Breast epithelium (tissue), 4 donors: ENCODE measurements around the gene RIMBP2. TPM values are rescaled to one million over a fixed set of nuclear protein-coding genes. Genes with fewer than 3 reads are reported as not detected.
A peak's percentile ranks its signal among the peaks of the same experiment; 100 is the strongest.

Experiments
- DNase-seq, 2 donors: peaks; one replicate each; pipeline ENCODE4 v3.0.0-alpha.2; 2019; ENCODE audit warnings: low spot score in 2 of 2
- H3K27ac ChIP-seq, 2 donors: fragments of 200-600 bp; sonication (generic) in 1 of 2; one replicate each; pipeline ENCODE4 v1.5.1; 2016 to 2019; ENCODE audit warnings: mild to moderate bottlenecking in 1 of 2
- H3K27me3 ChIP-seq, 2 donors: fragments of 200-600 bp; sonication (generic) in 1 of 2; one replicate each; pipeline versions ENCODE4 v1.5.1 to v1.6.0; 2017 to 2019; ENCODE audit warnings: control low read depth in 1 of 2, mild to moderate bottlenecking in 1 of 2
- H3K36me3 ChIP-seq: fragments of 200-600 bp; one replicate; pipeline ENCODE4 v1.5.1; 2019
- H3K4me1 ChIP-seq, 2 donors: fragments of 200-600 bp; sonication (generic); one replicate each; pipeline ENCODE4 v1.5.1; 2016 to 2019; ENCODE audit warnings: control low read depth in 1 of 2
- H3K4me3 ChIP-seq, 3 donors: fragments of 200-600 bp; sonication (generic); 1 replicate in 2 of 3; 2 replicates in 1 of 3; pipeline ENCODE4 v1.5.1; 2016 to 2019; ENCODE audit warnings: mild to moderate bottlenecking in 3 of 3, moderate library complexity in 2 of 3
- H3K9me3 ChIP-seq, 2 donors: fragments of 200-600 bp; sonication (generic) in 1 of 2; one replicate each; pipeline ENCODE4 v1.5.1; 2016 to 2019; ENCODE audit warnings: control low read depth in 1 of 2
- CTCF ChIP-seq, 3 donors: fragments of 450-650 bp; IDR thresholded peaks; one replicate each; pipeline ENCODE4 v1.5.1; 2016 to 2017; ENCODE audit warnings: antibody characterized with exemption in 3 of 3, mild to moderate bottlenecking in 3 of 3, moderate library complexity in 3 of 3
- POLR2A ChIP-seq: fragments of 450-650 bp; IDR thresholded peaks from one replicate; pipeline ENCODE4 v1.6.1; 2016; ENCODE audit warnings: antibody characterized with exemption, mild to moderate bottlenecking, moderate library complexity
- POLR2AphosphoS5 ChIP-seq, 3 donors: sonication (generic); formaldehyde crosslinking; IDR thresholded peaks; one replicate each; pipeline ENCODE4 v1.6.1; 2017; ENCODE audit warnings: antibody characterized with exemption in 3 of 3
- intact Hi-C: fragments of 100-400 bp; cut with DNase I; formaldehyde crosslinking; loops from one replicate; pipeline ENCODE4 v1.15.1; 2023; ENCODE audit warnings: low total_unique reads
- total RNA-seq, 3 donors: library from RNA; depleted of rRNA; stranded (reverse); fragments of >200 nt; gene quantifications; one replicate each; pipeline ENCODE4 v1.1.0, GENCODE V29; 2016

The RIMBP2 gene
- total RNA-seq, 3 donors from 2014 or later: under 0.01 to 0.59 (median under 0.01) TPM

- Histone ChIP-seq H3K27ac (no peak overlapping the region), H3K4me3 (no peak overlapping the region), H3K9me3 (no peaks in the 10 kb centered on the region), H3K4me1 (no peaks in the 10 kb centered on the region), H3K27me3 (no peaks in the 10 kb centered on the region), H3K36me3 (no peaks in the 10 kb centered on the region)
- DNase-seq: no peak
- intact Hi-C loops: no loop called here
- TF ChIP-seq POLR2AphosphoS5 (IDR thresholded peaks at IDR 0.05) (no peak), CTCF (IDR thresholded peaks at IDR 0.05) (no peak), POLR2A (no peak)
Measured at GRCh38 chr12:130700492-130701401, 15.4 kb downstream of the RIMBP2 start.

- Histone ChIP-seq H3K4me1 (no peaks in the 10 kb centered on the region), H3K36me3 (no peaks in the 10 kb centered on the region), H3K9me3 (no peaks in the 10 kb centered on the region), H3K4me3 (no peak overlapping the region), H3K27me3 (no peaks in the 10 kb centered on the region), H3K27ac (no peak overlapping the region)
- peak in 1 of 2 donors; percentile 48 for DNase-seq
- TF ChIP-seq POLR2AphosphoS5 (IDR thresholded peaks at IDR 0.05) (no peak), CTCF (IDR thresholded peaks at IDR 0.05) (no peak), POLR2A (no peak)
- intact Hi-C loops: no loop called here
Measured at GRCh38 chr12:130698106-130698505, 18.0 kb downstream of the RIMBP2 start.

GRCh38 chr12:130696379-130697100 is 19.6 kb downstream of the RIMBP2 start:
- no peak overlapping the region for H3K27ac ChIP-seq
- no peak overlapping the region for H3K4me3 ChIP-seq
- H3K27me3 ChIP-seq: no peaks in the 10 kb centered on the region
- DNase-seq: no peak
- intact Hi-C loops: no loop called here
- no peaks in the 10 kb centered on the region for H3K9me3 ChIP-seq
- H3K36me3 ChIP-seq: no peaks in the 10 kb centered on the region
- TF ChIP-seq POLR2A (no peak), CTCF (IDR thresholded peaks at IDR 0.05) (no peak), POLR2AphosphoS5 (IDR thresholded peaks at IDR 0.05) (no peak)
- H3K4me1 ChIP-seq: no peaks in the 10 kb centered on the region

- peaks cover 0 to under 1% of the 10 kb centered on the region in 2 donors for H3K9me3 ChIP-seq
- no peaks in the 10 kb centered on the region for H3K4me1 ChIP-seq
- no peak for DNase-seq
- intact Hi-C loops: no loop called here
- no peak for TF ChIP-seq CTCF (IDR thresholded peaks at IDR 0.05)
- no peaks in the 10 kb centered on the region for H3K27me3 ChIP-seq
- no peaks in the 10 kb centered on the region for H3K36me3 ChIP-seq
- no peak overlapping the region for H3K4me3 ChIP-seq
- no peak overlapping the region for H3K27ac ChIP-seq
Measured at GRCh38 chr12:130695061-130695460, 21.0 kb downstream of the RIMBP2 start.
